Upper lobe of right lung (tissue), 1 donor: ENCODE data around the gene MRPS11. TPM values are rescaled to one million over a fixed set of nuclear protein-coding genes. Genes with fewer than 3 reads are reported as not detected.
"Not testable (repeated sequence)": the region's sequence is repeated elsewhere in the genome, so short reads cannot be mapped to it uniquely, and the experiment has no call there.

Experiments
- ATAC-seq: fragments of 200-7000 bp; cut with Tn5 transposase; one replicate; pipeline ENCODE4 v1.9.1; 2020; ENCODE audit warnings: mild to moderate bottlenecking, moderate library complexity
- DNase-seq: peaks from one replicate; pipeline ENCODE4 v3.0.0-alpha.2; 2020
- H3K27ac ChIP-seq: fragments of 200-600 bp; one replicate; pipeline ENCODE4 v1.8.0; 2022
- H3K27me3 ChIP-seq: fragments of 200-600 bp; one replicate; pipeline ENCODE4 v1.8.0; 2022; ENCODE audit warnings: mild to moderate bottlenecking
- H3K36me3 ChIP-seq: fragments of 200-600 bp; one replicate; pipeline ENCODE4 v1.8.0; 2022
- H3K4me1 ChIP-seq: fragments of 200-600 bp; one replicate; pipeline ENCODE4 v1.8.0; 2022
- H3K4me3 ChIP-seq: fragments of 200-600 bp; one replicate; pipeline ENCODE4 v1.8.0; 2022; ENCODE audit warnings: mild to moderate bottlenecking
- H3K9me3 ChIP-seq: fragments of 200-600 bp; one replicate; pipeline ENCODE4 v1.8.0; 2022
- intact Hi-C: fragments of 100-400 bp; cut with DNase I; formaldehyde crosslinking; loops from one replicate; pipeline ENCODE4 v1.11.0; 2022
- total RNA-seq: library from RNA; stranded (reverse); fragmentation: NEBNext Ultra II Directional; extraction: Animal tissue kit (Norgen Biotek cat#: 25700); gene quantifications from one replicate; pipeline ENCODE4 v1.2.1, GENCODE V29; 2021
- TF ChIP-seq, protein P1 (sequence below): fragments of 200-600 bp; IDR thresholded peaks from one replicate; pipeline ENCODE4 v1.8.0; 2022; ENCODE audit warnings: antibody characterized with exemption
- donor health status: DM: no; HTN: yes; CAD: no; lungs with severe emphysema.

MRPS11 gene
- total RNA-seq, 1 donor from 2014 or later = 33.7 TPM

DNA sequence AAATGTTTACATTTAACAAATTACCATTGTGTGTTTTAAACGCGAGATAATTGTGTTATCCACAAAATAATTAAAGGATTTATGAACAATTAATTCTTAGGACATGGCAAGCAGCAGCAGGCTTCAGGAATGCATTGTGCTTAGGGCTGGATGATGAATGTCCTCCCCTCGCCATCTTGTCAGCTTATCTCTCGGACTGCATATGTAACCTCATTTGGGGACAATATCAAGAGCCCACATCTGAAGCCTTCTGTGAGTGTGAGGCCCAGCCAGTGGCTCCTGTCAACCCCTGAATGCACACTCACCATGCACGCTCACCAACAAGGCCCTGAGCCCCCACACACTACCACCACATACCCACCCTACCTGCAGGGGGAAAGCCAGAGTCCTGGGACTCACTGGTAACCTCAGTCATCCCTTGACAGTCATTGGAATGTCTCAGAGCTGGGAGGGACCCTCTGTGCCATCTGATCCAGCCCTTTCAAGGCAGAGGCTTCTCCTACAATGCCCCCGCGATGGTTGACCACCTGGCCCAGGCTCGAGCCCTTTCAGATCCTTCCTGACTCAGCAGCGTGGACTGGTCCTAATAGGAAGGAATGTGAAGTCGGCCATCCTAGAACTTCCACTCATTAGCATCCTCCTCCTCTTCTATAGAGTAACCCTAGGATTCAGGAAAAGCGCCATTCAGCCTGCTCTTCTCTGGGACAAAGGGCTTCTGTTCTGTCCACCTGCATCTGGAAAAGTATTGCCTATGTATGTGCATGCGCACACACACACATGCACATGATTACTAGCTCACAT is 38.5 kb upstream of the MRPS11 start:
- Histone ChIP-seq H3K27me3 (no peaks in the 10 kb centered on the region), H3K36me3 (no peaks in the 10 kb centered on the region), H3K4me1 (no peaks in the 10 kb centered on the region), H3K27ac (no peak overlapping the region), H3K4me3 (no peak overlapping the region), H3K9me3 (no peaks in the 10 kb centered on the region)
- intact Hi-C loops = no loop called here
- ATAC-seq = peak; percentile 12
- DNase-seq = no peak
- TF ChIP-seq, protein P1, sequence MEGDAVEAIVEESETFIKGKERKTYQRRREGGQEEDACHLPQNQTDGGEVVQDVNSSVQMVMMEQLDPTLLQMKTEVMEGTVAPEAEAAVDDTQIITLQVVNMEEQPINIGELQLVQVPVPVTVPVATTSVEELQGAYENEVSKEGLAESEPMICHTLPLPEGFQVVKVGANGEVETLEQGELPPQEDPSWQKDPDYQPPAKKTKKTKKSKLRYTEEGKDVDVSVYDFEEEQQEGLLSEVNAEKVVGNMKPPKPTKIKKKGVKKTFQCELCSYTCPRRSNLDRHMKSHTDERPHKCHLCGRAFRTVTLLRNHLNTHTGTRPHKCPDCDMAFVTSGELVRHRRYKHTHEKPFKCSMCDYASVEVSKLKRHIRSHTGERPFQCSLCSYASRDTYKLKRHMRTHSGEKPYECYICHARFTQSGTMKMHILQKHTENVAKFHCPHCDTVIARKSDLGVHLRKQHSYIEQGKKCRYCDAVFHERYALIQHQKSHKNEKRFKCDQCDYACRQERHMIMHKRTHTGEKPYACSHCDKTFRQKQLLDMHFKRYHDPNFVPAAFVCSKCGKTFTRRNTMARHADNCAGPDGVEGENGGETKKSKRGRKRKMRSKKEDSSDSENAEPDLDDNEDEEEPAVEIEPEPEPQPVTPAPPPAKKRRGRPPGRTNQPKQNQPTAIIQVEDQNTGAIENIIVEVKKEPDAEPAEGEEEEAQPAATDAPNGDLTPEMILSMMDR = no peak

DNA sequence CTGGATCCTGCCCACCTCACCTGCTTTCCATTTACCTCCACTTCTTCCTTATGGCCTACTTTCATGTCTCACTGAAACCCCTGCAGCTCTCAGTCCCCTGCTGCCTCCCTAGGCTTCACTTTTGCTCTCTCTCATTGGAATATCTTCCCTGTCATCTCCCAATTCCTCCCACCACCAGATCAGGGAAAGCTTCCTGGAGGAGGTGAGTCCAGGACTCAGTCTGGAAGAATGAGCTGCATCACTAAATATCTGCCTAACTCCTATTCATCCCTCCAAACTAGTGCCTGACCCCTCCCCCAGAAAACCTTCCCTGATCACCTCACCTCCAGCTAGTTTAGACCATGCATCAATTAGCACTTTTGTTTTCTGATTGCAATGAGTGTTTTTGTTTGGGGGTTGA is 37.5 kb upstream of the MRPS11 start:
- intact Hi-C loops = no loop called here
- Histone ChIP-seq H3K9me3 (no peaks in the 10 kb centered on the region), H3K36me3 (no peaks in the 10 kb centered on the region), H3K4me1 (no peaks in the 10 kb centered on the region), H3K27me3 (no peaks in the 10 kb centered on the region), H3K4me3 (no peak overlapping the region), H3K27ac (no peak overlapping the region)
- no peak for ATAC-seq
- DNase-seq = no peak
- TF ChIP-seq, protein P1 = no peak

GRCh38 chr15:88431441-88431840 is 36.1 kb upstream of the MRPS11 start:
- DNase-seq (no peak), ATAC-seq (no peak)
- Histone ChIP-seq H3K27ac (no peak overlapping the region), H3K4me3 (no peak overlapping the region), H3K4me1 (no peaks in the 10 kb centered on the region), H3K9me3 (no peaks in the 10 kb centered on the region), H3K27me3 (no peaks in the 10 kb centered on the region), H3K36me3 (no peaks in the 10 kb centered on the region)
- intact Hi-C loops = no loop called here
- TF ChIP-seq, protein P1 = no peak

- DNase-seq (no peak), ATAC-seq (no peak)
- no peak overlapping the region for H3K27ac ChIP-seq
- intact Hi-C loops = no loop called here
- no peaks in the 10 kb centered on the region for H3K36me3 ChIP-seq
- peaks cover 6% of the 10 kb centered on the region for H3K27me3 ChIP-seq
- no peaks in the 10 kb centered on the region for H3K9me3 ChIP-seq
- TF ChIP-seq, protein P1 = no peak
- H3K4me3 ChIP-seq = no peak overlapping the region
- H3K4me1 ChIP-seq = no peaks in the 10 kb centered on the region
These were observed 34.3 kb upstream of the MRPS11 start for GRCh38 chr15:88433046-88433685.

GRCh38 chr15:88434106-88434505 is 33.4 kb upstream of the MRPS11 start:
- H3K4me1 ChIP-seq, ATAC-seq, intact Hi-C loops, H3K27ac ChIP-seq, H3K27me3 ChIP-seq, DNase-seq, H3K4me3 ChIP-seq, H3K9me3 ChIP-seq, H3K36me3 ChIP-seq: not testable (repeated sequence)

DNA sequence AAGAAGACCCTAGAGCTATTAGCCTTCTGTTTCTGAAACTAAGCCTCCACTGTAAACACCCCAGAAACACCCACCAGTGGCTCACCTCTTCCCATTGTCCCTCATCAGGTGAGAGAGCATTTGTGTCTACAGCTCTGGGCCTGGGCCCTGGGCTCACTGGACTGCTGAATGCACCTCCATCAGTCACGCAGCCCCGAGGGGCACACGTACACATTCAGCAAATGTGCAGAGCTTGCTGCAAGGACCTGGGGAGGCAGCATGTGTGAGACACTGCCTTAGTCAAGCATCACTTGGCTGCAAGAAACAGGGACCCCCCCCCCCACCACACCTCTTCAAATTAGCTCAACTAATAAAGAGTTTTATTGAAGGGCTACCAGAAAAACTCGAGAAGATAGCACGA is 29.3 kb upstream of the MRPS11 start:
- ATAC-seq = no peak

More for the DNA sequence above, 29.3 kb upstream of the MRPS11 start:
- no peak overlapping the region for H3K4me3 ChIP-seq
- H3K4me1 ChIP-seq = no peaks in the 10 kb centered on the region
- H3K36me3 ChIP-seq = no peaks in the 10 kb centered on the region
- TF ChIP-seq, protein P1 = no peak
- no peaks in the 10 kb centered on the region for H3K9me3 ChIP-seq
- no peak overlapping the region for H3K27ac ChIP-seq
- DNase-seq = no peak
- intact Hi-C loops = no loop called here
- H3K27me3 ChIP-seq = peaks cover 12% of the 10 kb centered on the region
